T-helper 2 cell treated with Interferon-gamma antibody and Interleukin-4, amounts not matched to agents 100 ng/mL and 5 ng/mL, for 36 hours (primary cell): ENCODE measurements around the gene DPYSL5. TPM values are rescaled to one million over a fixed set of nuclear protein-coding genes. Genes with fewer than 3 reads are reported as not detected.
"Not testable (repeated sequence)": the region's sequence is repeated elsewhere in the genome, so short reads cannot be mapped to it uniquely, and the experiment has no call there.

ENCODE experiments used
- intact Hi-C: fragments of 100-400 bp; cut with micrococcal nuclease; formaldehyde crosslinking; loops from one replicate; pipeline ENCODE4 v1.15.1; 2023
- total RNA-seq: library from RNA; stranded (reverse); gene quantifications from 2 replicates; pipeline ENCODE4 v1.2.3, GENCODE V29; 2022

Gene DPYSL5
- total RNA-seq, 1 donor from 2014 or later, result not detected

GRCh38 chr2:26873286-26873983 lies 25.5 kb downstream of the DPYSL5 start:
- intact Hi-C loops, result no loop called here

- intact Hi-C loops, result no loop called here
These were observed 26.6 kb downstream of the DPYSL5 start for GRCh38 chr2:26874514-26874913.

DNA sequence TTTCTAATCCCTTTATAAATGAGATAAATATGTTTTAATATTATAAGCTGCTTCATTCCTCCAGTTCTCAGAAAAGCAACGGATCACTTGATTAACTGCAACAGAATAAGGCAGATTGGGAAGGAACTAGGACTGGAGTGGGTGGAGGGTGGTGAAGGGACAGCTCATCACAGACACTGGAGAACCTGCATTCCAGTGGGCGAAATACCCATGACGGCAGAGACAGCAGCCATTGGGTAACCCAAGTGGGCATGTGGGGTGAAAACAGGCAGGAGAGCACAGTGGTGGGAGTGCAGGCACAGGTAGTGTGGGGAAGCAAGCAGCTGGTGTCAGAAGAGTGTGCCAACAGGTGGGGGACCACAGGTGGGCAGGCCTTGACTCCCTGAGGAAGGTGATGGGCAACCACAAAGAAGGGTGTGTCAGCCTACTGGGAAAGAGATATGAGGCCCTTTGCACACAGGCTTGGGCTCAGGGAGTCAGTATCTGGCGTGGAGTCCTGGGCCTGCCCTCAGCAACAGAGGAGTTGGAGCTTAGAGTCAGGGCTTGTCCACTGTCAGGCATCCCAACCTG lies 27.2 kb downstream of the DPYSL5 start:
- intact Hi-C loops, result no loop called here

DNA sequence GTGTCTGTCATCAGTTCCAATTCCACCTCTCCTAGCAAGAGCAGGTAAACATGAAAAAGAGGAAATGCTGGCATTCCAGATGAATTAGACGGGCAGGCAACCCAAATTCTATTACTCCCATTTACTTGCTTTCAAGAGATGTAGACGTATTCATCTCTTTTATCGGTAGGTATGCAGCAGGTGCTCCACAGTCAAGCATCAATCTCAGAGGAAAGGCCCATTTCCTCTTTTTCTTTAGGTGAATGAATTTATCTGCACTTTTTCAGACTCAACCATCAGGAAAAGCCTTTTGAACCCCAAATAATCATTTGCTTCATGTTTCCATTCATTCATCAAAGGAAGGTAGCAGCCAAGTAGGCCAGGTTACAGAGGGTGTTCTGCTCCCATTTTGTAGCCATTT lies 27.9 kb downstream of the DPYSL5 start:
- intact Hi-C loops, result no loop called here

- intact Hi-C loops, result no loop called here
These were observed 28.3 kb downstream of the DPYSL5 start for GRCh38 chr2:26876260-26876659.

DNA sequence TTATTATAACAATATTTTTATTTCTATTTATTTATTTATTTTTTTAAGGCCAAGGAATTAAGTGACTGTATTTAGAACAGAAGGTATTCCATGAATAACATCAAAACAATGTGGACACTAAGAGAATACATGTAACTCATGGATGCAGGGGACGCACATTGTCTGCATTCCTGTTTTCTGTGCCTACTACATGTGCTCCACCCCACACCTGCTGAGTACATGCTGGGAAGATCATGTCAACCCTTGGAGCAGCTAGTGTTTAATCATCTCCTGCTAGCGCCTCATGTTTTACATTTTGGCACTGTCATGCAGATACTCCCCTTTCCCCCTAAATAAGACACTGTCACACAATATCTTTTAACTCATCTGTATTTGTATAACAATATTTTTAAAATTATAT lies 29.3 kb downstream of the DPYSL5 start:
- intact Hi-C loops, result no loop called here

DNA sequence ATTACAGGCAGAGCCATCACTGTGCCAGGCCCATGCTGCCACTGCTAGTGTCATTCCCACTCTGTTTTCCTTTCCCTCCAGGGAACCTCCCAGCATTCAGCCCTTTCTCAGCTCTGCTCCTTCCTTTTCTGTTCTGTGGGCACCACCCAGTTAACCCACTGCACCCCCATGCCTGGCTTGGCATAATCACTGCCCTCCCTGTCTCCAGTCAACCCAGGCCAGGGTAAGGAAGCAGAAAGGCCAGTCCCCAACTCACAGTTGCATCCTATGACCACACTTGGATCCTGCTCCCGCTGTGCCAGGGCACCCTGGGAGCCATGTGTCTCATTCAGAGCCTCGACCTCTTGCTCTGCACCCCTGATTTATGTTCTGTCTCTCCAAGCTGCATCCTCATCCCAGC lies 32.2 kb downstream of the DPYSL5 start:
- intact Hi-C loops, result no loop called here

DNA sequence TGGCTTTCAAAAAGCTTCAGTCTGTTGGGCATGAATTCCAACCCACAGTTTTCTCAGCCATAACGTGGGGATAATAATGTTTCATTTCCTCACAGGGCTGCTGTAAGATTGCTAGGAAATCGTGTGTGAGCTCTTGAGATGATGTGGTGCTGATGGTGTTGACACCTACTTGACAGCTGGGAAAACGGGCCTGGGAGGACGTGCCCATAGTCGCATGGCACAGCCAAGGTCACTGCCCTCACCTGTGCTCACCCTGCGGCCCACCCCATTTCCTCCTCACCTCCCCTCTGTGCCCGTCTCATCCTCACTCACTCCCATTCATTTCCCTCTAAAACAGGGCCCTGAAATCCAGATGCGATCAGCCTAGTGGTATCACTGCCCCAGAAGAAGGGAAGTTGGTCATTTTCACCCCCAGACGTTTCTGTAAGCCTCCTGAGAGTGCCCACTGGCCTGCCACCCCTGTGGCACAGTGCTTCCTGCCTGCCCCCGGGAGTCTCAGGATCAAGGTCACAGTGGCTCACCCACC lies 33.0 kb downstream of the DPYSL5 start:
- intact Hi-C loops, result no loop called here

DNA sequence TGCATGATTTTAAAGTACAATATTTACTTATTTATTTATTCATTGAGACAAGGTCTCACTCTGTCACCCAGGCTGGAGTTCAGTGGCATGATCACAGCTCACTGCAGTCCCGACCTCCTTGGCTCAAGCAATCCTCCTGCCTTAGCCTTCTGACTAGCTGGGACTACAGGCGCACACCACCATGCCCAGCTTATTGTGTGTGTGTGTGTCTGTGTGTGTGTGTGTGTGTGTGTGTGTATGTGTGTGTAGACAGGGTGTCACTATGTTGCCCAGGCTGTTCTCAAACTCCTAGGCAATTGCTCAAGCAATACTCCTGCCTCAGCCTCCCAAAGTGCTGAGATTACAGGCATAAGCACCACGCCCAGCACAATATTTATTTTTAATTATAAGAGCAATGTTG lies 34.3 kb downstream of the DPYSL5 start:
- intact Hi-C loops, result not testable (repeated sequence)

GRCh38 chr2:26883956-26884355 lies 36.0 kb downstream of the DPYSL5 start:
- intact Hi-C loops, result no loop called here

GRCh38 chr2:26884486-26884885 lies 36.6 kb downstream of the DPYSL5 start:
- intact Hi-C loops, result no loop called here

- intact Hi-C loops, result no loop called here
These were observed 37.9 kb downstream of the DPYSL5 start for GRCh38 chr2:26885651-26886329.

DNA sequence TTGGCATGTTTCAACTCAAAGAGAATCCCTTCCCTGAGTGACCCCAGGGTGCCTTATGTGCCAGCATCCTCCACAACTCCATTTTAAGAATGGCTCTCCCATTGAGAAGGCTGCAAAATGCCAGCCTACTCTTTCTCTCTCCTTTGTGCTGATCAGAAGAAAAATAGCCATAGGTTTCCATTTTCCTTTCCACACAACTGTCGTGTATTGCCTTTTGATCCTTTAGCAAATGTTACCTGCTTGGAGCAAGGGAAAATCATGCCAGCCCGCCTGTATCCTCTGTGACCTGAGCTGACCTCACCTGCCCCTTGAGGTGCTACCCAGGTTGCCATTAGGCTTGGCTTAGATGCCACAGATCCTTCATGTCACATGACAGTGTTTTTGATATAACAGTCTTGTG lies 38.8 kb downstream of the DPYSL5 start:
- intact Hi-C loops, result no loop called here

DNA sequence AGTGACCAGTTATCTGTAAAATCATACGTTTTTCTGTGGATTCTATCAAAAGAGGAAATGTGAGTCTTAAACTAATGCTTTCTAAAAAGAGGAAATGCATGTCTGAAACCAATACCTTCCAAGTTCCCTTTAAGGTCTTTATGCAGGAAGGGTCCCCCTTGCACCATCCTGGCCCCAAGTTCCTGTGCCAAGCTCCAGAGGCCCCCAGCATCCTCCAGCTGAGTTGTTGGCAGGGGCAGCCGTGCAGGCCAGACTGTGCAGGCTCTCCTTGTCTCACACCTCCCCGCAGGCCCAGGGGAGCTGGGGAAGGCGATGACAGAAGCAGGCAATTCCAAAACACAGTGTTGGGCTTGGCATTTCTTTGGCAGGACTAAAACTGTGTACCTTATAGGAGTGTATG lies 39.2 kb downstream of the DPYSL5 start:
- intact Hi-C loops, result no loop called here

DNA sequence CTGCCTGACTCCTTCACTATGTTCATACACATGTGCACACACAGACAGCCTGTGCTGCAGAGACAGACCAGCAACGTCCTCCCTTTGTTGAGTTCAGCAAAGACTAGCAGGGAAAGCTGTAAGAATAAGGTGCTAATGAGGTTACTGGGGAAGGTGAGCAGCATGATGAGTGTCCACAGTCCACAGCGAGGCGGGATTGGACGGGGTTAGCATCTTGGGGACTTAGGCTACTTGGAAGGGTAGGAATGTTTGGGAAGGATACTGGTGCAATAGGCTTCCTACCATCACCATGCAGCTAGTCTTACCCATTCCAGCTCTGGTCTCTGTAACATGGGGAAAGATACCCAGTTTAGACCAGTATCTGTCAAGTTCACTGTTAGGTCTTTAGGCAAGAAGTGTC lies 41.9 kb downstream of the DPYSL5 start:
- intact Hi-C loops, result no loop called here

GRCh38 chr2:26890341-26891000 lies 42.5 kb downstream of the DPYSL5 start:
- intact Hi-C loops, result no loop called here

- intact Hi-C loops, result no loop called here
These were observed 44.2 kb downstream of the DPYSL5 start for GRCh38 chr2:26892133-26892532.

DNA sequence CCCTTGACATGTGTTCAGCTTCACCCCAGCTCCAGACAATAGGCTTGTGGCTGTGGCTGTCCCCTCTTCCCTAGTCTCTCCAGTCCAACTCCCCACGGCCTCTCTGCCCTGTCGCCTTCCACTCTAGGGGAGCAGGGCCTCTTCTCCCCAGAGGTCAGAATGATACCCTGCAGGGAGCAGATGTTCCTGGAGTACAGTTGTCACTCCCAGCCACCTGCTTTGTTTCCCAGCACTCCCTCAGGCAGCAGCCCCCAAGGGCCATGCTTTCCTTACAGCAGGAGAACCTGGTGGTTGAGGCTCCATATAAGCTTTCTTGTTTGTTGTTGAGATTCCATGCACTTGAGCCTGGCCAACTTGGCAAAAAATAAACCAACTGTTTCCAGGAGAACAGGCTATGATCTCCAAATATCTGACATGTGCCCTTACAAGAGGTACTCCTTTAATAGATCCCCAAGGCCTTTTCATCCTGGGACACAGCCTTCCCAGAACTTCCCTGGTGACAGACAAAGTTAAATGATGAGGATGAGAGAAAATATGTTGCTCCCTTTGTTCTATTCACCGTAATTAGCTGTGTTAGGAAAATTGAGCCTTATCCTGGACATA lies 45.1 kb downstream of the DPYSL5 start:
- intact Hi-C loops, result no loop called here

- intact Hi-C loops, result no loop called here
These were observed 46.2 kb downstream of the DPYSL5 start for GRCh38 chr2:26894136-26894535.

- intact Hi-C loops, result no loop called here
These were observed 50.0 kb downstream of the DPYSL5 start for GRCh38 chr2:26897807-26898479.

DNA sequence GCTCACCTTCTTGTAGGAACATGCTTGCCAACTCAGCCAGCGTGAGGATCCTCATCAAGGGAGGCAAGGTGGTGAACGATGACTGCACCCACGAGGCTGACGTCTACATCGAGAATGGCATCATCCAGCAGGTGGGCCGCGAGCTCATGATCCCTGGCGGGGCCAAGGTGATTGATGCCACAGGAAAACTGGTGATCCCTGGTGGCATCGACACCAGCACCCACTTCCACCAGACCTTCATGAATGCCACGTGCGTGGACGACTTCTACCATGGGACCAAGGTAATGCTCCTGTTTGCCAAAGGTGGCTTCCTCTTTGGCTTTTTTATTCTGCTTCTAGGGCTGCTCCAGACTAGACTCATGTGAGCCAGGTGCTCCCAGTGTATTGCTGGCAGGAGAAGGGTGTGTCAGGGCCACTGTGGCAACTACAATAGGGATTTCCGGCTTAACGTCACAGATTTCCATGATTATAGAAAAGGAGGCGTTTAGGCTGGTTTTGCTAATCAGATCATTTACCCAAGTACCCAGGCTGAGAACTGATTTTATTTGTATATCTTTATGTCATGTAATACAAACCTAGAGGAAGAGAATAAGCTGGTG lies 50.6 kb downstream of the DPYSL5 start:
- intact Hi-C loops, result no loop called here
